Measurements from ENCODE around the gene TMEM213.
A peak's percentile ranks its signal among the peaks of the same experiment; 100 is the strongest.

Gene TMEM213

GRCh38 chr7:138838166-138838565 lies 40.4 kb downstream of the TMEM213 start:
- H3K36me3 ChIP-seq (ENCODE audit: control insufficient read depth, insufficient read depth, low read length) = peaks cover 64% of the 10 kb centered on the region
- no peak overlapping the region for H3K27ac ChIP-seq (ENCODE audit: low read depth, low read length, severe bottlenecking)
- peaks cover 8% of the 10 kb centered on the region for H3K4me1 ChIP-seq (ENCODE audit: control insufficient read depth, insufficient read depth, low read length, poor library complexity, severe bottlenecking)
- no peaks in the 10 kb centered on the region for H3K9me3 ChIP-seq (ENCODE audit: control insufficient read depth, low read length)
- WGBS, 2 experiments (ENCODE audit: insufficient coverage in 2 of 2) = 88 to 93% methylated on average over 5 to 8 of the region's 9 CpGs
- H3K4me3 ChIP-seq (ENCODE audit: extremely low read depth, insufficient read depth, low read length, poor library complexity, severe bottlenecking) = no peak overlapping the region

- 65 to 71% methylated on average over 6 to 11 of the region's 12 CpGs for WGBS, 2 experiments (ENCODE audit: insufficient coverage in 2 of 2)
- Histone ChIP-seq H3K4me3 (ENCODE audit: extremely low read depth, insufficient read depth, low read length, poor library complexity, severe bottlenecking) (no peak overlapping the region), H3K36me3 (ENCODE audit: control insufficient read depth, insufficient read depth, low read length) (peaks cover 54% of the 10 kb centered on the region), H3K9me3 (ENCODE audit: control insufficient read depth, low read length) (no peaks in the 10 kb centered on the region), H3K27ac (ENCODE audit: low read depth, low read length, severe bottlenecking) (peak overlapping the region; percentile 67), H3K4me1 (ENCODE audit: control insufficient read depth, insufficient read depth, low read length, poor library complexity, severe bottlenecking) (peaks cover 8% of the 10 kb centered on the region)
Observed at GRCh38 chr7:138842111-138842510, 44.3 kb downstream of the TMEM213 start.

- Histone ChIP-seq H3K27ac (ENCODE audit: low read depth, low read length, severe bottlenecking) (no peak overlapping the region), H3K36me3 (ENCODE audit: control insufficient read depth, insufficient read depth, low read length) (peaks cover 44% of the 10 kb centered on the region), H3K9me3 (ENCODE audit: control insufficient read depth, low read length) (no peaks in the 10 kb centered on the region), H3K4me1 (ENCODE audit: control insufficient read depth, insufficient read depth, low read length, poor library complexity, severe bottlenecking) (peaks cover 8% of the 10 kb centered on the region), H3K4me3 (ENCODE audit: extremely low read depth, insufficient read depth, low read length, poor library complexity, severe bottlenecking) (no peak overlapping the region)
- WGBS, 2 experiments (ENCODE audit: insufficient coverage in 2 of 2) = 90 to 92% methylated on average over 16 of the region's 20 CpGs
Observed at GRCh38 chr7:138843632-138844580, 46.1 kb downstream of the TMEM213 start.

GRCh38 chr7:138845711-138846110 lies 47.9 kb downstream of the TMEM213 start:
- peaks cover 46% of the 10 kb centered on the region for H3K36me3 ChIP-seq (ENCODE audit: control insufficient read depth, insufficient read depth, low read length)
- no peak overlapping the region for H3K27ac ChIP-seq (ENCODE audit: low read depth, low read length, severe bottlenecking)
- no peaks in the 10 kb centered on the region for H3K9me3 ChIP-seq (ENCODE audit: control insufficient read depth, low read length)
- no peak overlapping the region for H3K4me3 ChIP-seq (ENCODE audit: extremely low read depth, insufficient read depth, low read length, poor library complexity, severe bottlenecking)
- WGBS, 2 experiments (ENCODE audit: insufficient coverage in 2 of 2) = 82 to 93% methylated on average over 2 of the region's 2 CpGs
- peaks cover 8% of the 10 kb centered on the region for H3K4me1 ChIP-seq (ENCODE audit: control insufficient read depth, insufficient read depth, low read length, poor library complexity, severe bottlenecking)

GRCh38 chr7:138848056-138848980 lies 50.5 kb downstream of the TMEM213 start:
- Histone ChIP-seq H3K4me1 (ENCODE audit: control insufficient read depth, insufficient read depth, low read length, poor library complexity, severe bottlenecking) (no peaks in the 10 kb centered on the region), H3K9me3 (ENCODE audit: control insufficient read depth, low read length) (no peaks in the 10 kb centered on the region), H3K4me3 (ENCODE audit: extremely low read depth, insufficient read depth, low read length, poor library complexity, severe bottlenecking) (no peak overlapping the region), H3K27ac (ENCODE audit: low read depth, low read length, severe bottlenecking) (no peak overlapping the region), H3K36me3 (ENCODE audit: control insufficient read depth, insufficient read depth, low read length) (peaks cover 42% of the 10 kb centered on the region)
- WGBS, 2 experiments (ENCODE audit: insufficient coverage in 2 of 2) = 80 to 90% methylated on average over 2 of the region's 3 CpGs

- Histone ChIP-seq H3K4me1 (ENCODE audit: control insufficient read depth, insufficient read depth, low read length, poor library complexity, severe bottlenecking) (no peaks in the 10 kb centered on the region), H3K27ac (ENCODE audit: low read depth, low read length, severe bottlenecking) (no peak overlapping the region), H3K36me3 (ENCODE audit: control insufficient read depth, insufficient read depth, low read length) (peaks cover 30% of the 10 kb centered on the region), H3K9me3 (ENCODE audit: control insufficient read depth, low read length) (no peaks in the 10 kb centered on the region), H3K4me3 (ENCODE audit: extremely low read depth, insufficient read depth, low read length, poor library complexity, severe bottlenecking) (no peak overlapping the region)
- 94 to 100% methylated on average over 3 to 4 of the region's 5 CpGs for WGBS, 2 experiments (ENCODE audit: insufficient coverage in 2 of 2)
Observed at GRCh38 chr7:138849701-138850100, 51.9 kb downstream of the TMEM213 start.

- H3K36me3 ChIP-seq (ENCODE audit: control insufficient read depth, insufficient read depth, low read length) = peaks cover 39% of the 10 kb centered on the region
Observed at GRCh38 chr7:138852469-138852868, 54.7 kb downstream of the TMEM213 start.

GRCh38 chr7:138853448-138853847 lies 55.7 kb downstream of the TMEM213 start:
- no peak overlapping the region for H3K27ac ChIP-seq (ENCODE audit: low read depth, low read length, severe bottlenecking)
- H3K4me1 ChIP-seq (ENCODE audit: control insufficient read depth, insufficient read depth, low read length, poor library complexity, severe bottlenecking) = no peaks in the 10 kb centered on the region
- no peaks in the 10 kb centered on the region for H3K9me3 ChIP-seq (ENCODE audit: control insufficient read depth, low read length)
- no peak overlapping the region for H3K4me3 ChIP-seq (ENCODE audit: extremely low read depth, insufficient read depth, low read length, poor library complexity, severe bottlenecking)
- WGBS, 2 experiments (ENCODE audit: insufficient coverage in 2 of 2) = no CpG with 5 or more reads among the region's 3 CpGs
- H3K36me3 ChIP-seq (ENCODE audit: control insufficient read depth, insufficient read depth, low read length) = peaks cover 42% of the 10 kb centered on the region

More at GRCh38 chr7:138852469-138852868, 54.7 kb downstream of the TMEM213 start:
- Histone ChIP-seq H3K27ac (ENCODE audit: low read depth, low read length, severe bottlenecking) (no peak overlapping the region), H3K4me3 (ENCODE audit: extremely low read depth, insufficient read depth, low read length, poor library complexity, severe bottlenecking) (no peak overlapping the region), H3K9me3 (ENCODE audit: control insufficient read depth, low read length) (no peaks in the 10 kb centered on the region), H3K4me1 (ENCODE audit: control insufficient read depth, insufficient read depth, low read length, poor library complexity, severe bottlenecking) (no peaks in the 10 kb centered on the region)
- WGBS, 2 experiments (ENCODE audit: insufficient coverage in 2 of 2) = 92 to 94% methylated on average over 4 to 5 of the region's 5 CpGs

GRCh38 chr7:138854115-138854645 lies 56.4 kb downstream of the TMEM213 start:
- 81 to 93% methylated on average over 4 of the region's 5 CpGs for WGBS, 2 experiments (ENCODE audit: insufficient coverage in 2 of 2)
- no peak overlapping the region for H3K4me3 ChIP-seq (ENCODE audit: extremely low read depth, insufficient read depth, low read length, poor library complexity, severe bottlenecking)
- no peaks in the 10 kb centered on the region for H3K4me1 ChIP-seq (ENCODE audit: control insufficient read depth, insufficient read depth, low read length, poor library complexity, severe bottlenecking)
- no peak overlapping the region for H3K27ac ChIP-seq (ENCODE audit: low read depth, low read length, severe bottlenecking)
- peaks cover 39% of the 10 kb centered on the region for H3K36me3 ChIP-seq (ENCODE audit: control insufficient read depth, insufficient read depth, low read length)
- no peaks in the 10 kb centered on the region for H3K9me3 ChIP-seq (ENCODE audit: control insufficient read depth, low read length)

- Histone ChIP-seq H3K9me3 (ENCODE audit: control insufficient read depth, low read length) (no peaks in the 10 kb centered on the region), H3K27ac (ENCODE audit: low read depth, low read length, severe bottlenecking) (no peak overlapping the region), H3K36me3 (ENCODE audit: control insufficient read depth, insufficient read depth, low read length) (peaks cover 46% of the 10 kb centered on the region), H3K4me3 (ENCODE audit: extremely low read depth, insufficient read depth, low read length, poor library complexity, severe bottlenecking) (no peak overlapping the region), H3K4me1 (ENCODE audit: control insufficient read depth, insufficient read depth, low read length, poor library complexity, severe bottlenecking) (no peaks in the 10 kb centered on the region)
Observed at GRCh38 chr7:138857728-138858127, 59.9 kb downstream of the TMEM213 start.
